ENCODE results near the gene PHACTR3.

Gene PHACTR3

DNA sequence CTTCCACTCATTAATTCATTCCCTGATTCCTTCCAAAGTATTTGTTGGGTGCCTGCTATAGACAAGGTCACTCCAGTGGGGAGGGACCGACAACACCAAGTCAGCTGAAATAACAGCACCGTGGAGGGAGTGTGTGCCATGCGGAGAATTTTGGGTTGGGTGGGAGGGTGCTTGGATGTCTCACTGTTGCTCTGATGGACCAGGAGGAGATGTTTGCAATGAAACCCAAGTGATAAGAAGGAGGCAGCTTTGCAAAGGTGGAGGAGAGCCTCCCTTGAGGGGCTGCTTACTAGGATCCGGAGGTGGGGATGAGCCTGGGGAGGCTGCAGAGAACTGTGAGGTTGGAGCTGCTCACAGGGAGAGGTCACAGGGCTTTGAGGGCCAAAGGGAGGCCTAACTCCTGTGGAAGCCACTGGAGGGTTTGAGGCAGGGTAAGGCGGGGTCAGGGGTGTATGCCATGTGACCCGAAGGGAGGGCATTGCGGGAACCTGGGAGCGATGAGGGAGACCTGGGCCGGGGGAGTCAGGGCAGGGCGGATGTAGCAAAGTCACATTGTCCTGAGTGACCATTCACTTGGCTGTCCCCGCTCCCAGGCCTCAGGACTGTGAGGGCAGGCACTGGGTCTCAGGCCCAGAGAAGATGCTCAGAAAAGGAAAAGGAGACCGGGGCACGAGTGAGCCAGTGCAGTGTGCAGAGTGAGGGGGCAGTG lies 124.5 kb downstream of the PHACTR3 start:
- peaks cover 0 to 22% of the 10 kb centered on the region in 2 donors for H3K27me3 ChIP-seq
- DNase-seq = peak in 1 of 2 donors; percentile 52
- intact Hi-C loops (cut with DNase I; ENCODE audit: low total_unique reads) = no loop called here

DNA sequence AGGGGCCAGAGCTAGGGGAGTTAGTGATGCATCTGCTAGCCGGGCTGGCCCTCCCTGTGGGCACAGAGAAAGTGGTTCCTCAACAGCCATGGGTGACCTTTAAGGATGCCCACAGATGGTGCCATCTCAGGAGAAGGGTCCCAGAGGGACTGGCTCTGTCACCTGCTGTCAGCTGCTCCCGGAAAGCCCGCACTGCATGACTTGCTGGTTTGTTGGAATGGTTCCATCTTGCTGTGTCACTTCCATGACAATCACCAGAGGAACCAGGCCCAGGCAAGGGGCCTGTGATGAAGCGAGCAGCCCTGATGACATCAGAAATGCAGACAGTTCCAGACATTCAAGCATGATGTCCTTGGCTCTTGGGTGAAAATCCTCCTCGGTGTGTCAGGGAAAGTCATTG lies 125.2 kb downstream of the PHACTR3 start:
- Histone ChIP-seq H3K27ac (no peak overlapping the region), H3K9me3 (no peaks in the 10 kb centered on the region), H3K36me3 (no peaks in the 10 kb centered on the region), H3K27me3 (peaks cover 0 to 22% of the 10 kb centered on the region in 2 donors), H3K4me1 (no peaks in the 10 kb centered on the region), H3K4me3 (no peak overlapping the region)
- no peak for DNase-seq
- intact Hi-C loops (cut with DNase I; ENCODE audit: low total_unique reads) = no loop called here
- TF ChIP-seq, protein P1, sequence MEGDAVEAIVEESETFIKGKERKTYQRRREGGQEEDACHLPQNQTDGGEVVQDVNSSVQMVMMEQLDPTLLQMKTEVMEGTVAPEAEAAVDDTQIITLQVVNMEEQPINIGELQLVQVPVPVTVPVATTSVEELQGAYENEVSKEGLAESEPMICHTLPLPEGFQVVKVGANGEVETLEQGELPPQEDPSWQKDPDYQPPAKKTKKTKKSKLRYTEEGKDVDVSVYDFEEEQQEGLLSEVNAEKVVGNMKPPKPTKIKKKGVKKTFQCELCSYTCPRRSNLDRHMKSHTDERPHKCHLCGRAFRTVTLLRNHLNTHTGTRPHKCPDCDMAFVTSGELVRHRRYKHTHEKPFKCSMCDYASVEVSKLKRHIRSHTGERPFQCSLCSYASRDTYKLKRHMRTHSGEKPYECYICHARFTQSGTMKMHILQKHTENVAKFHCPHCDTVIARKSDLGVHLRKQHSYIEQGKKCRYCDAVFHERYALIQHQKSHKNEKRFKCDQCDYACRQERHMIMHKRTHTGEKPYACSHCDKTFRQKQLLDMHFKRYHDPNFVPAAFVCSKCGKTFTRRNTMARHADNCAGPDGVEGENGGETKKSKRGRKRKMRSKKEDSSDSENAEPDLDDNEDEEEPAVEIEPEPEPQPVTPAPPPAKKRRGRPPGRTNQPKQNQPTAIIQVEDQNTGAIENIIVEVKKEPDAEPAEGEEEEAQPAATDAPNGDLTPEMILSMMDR (IDR thresholded peaks at IDR 0.05) = no peak

More for the DNA sequence above, 124.5 kb downstream of the PHACTR3 start:
- no peaks in the 10 kb centered on the region for H3K9me3 ChIP-seq
- TF ChIP-seq, protein P1 (IDR thresholded peaks at IDR 0.05) = no peak
- H3K4me1 ChIP-seq = no peaks in the 10 kb centered on the region
- no peak overlapping the region for H3K27ac ChIP-seq
- H3K4me3 ChIP-seq = no peak overlapping the region
- H3K36me3 ChIP-seq = no peaks in the 10 kb centered on the region

DNA sequence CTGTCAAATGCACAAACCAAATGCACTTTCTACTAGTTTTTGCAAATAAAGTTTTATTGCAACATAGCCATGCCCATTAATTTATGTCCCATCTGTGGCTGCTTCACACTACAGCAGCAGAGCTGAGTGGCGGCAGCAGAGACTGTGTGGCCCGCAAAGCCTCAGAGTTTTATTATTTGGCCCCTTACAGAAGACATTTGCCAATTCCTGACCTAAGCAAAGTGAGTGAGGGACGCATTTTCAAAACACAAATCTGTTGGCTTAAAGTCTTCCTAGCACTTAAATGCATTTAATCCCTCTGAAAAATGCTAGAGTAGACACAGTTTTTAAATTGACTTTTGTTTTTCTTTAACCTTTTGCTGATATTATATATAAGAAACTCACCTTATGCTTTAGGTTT lies 126.4 kb downstream of the PHACTR3 start:
- Histone ChIP-seq H3K36me3 (no peaks in the 10 kb centered on the region), H3K4me3 (no peak overlapping the region), H3K4me1 (no peaks in the 10 kb centered on the region), H3K9me3 (no peaks in the 10 kb centered on the region), H3K27me3 (peaks cover 0 to 12% of the 10 kb centered on the region in 2 donors), H3K27ac (no peak overlapping the region)
- intact Hi-C loops (cut with DNase I; ENCODE audit: low total_unique reads) = no loop called here
- TF ChIP-seq, protein P1 (IDR thresholded peaks at IDR 0.05) = no peak
- DNase-seq = no peak

DNA sequence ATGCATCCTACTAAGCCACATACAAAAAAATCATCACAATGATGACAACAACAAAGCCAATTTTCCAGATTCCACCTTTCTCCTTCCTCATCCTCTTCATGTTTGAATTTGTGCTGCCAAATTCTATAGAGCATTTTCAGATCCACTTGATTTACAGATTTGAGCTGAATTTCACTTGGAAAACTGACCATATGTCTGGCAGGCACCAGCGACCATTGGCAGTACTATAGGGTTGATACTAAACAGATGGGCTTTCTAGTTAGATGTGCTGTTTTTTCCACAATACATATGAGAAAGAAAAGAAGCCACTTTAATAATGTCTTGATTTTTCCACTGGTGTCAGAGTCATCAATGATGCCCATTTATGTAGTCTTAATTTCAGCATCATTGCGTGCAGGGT lies 127.0 kb downstream of the PHACTR3 start:
- no peak for DNase-seq
- H3K27ac ChIP-seq = no peak overlapping the region
- H3K9me3 ChIP-seq = no peaks in the 10 kb centered on the region
- H3K4me3 ChIP-seq = no peak overlapping the region
- no peaks in the 10 kb centered on the region for H3K4me1 ChIP-seq
- TF ChIP-seq, protein P1 (IDR thresholded peaks at IDR 0.05) = no peak
- peaks cover 0 to 15% of the 10 kb centered on the region in 2 donors for H3K27me3 ChIP-seq
- intact Hi-C loops (cut with DNase I; ENCODE audit: low total_unique reads) = no loop called here
- H3K36me3 ChIP-seq = no peaks in the 10 kb centered on the region

DNA sequence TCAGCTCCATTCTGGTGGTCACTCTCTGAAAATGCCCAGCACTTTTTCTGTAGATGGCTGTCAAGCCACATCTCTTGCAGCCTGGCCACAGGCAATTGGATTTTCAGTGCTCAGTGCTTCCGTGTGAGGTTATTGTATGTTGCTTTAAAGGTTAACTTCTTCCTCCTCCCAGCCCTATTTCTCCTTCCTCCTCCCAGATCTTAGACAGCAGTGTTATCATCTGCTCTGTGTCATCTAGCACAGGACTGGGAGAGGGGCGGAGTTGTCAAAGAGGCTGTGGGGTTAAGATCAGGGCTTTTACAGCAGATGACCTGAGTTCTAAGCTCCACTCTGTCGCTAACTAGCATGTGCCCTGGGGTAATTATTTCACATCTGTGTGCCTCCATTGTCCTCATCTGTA lies 129.0 kb downstream of the PHACTR3 start:
- Histone ChIP-seq H3K4me3 (no peak overlapping the region), H3K27ac (no peak overlapping the region), H3K27me3 (peaks cover 0 to 29% of the 10 kb centered on the region in 2 donors), H3K9me3 (no peaks in the 10 kb centered on the region), H3K36me3 (no peaks in the 10 kb centered on the region), H3K4me1 (no peaks in the 10 kb centered on the region)
- DNase-seq = no peak
- TF ChIP-seq, protein P1 (IDR thresholded peaks at IDR 0.05) = no peak
- intact Hi-C loops (cut with DNase I; ENCODE audit: low total_unique reads) = no loop called here

Measured in tibial artery (tissue), 4 donors.